Fibroblast of pulmonary artery (primary cell): ENCODE measurements around the gene DFFA.
A peak's percentile ranks its signal among the peaks of the same experiment; 100 is the strongest.
"Not testable (repeated sequence)": the region's sequence is repeated elsewhere in the genome, so short reads cannot be mapped to it uniquely, and the experiment has no call there.

Experiments
- DNase-seq: peaks from one replicate; pipeline ENCODE4 v3.0.0-alpha.2; 2010; ENCODE audit warnings: low read depth
- H3K4me3 ChIP-seq: replicated peaks from 2 replicates; pipeline ENCODE4 v1.5.1; 2011; ENCODE audit warnings: low read depth, mild to moderate bottlenecking, control low read depth, low read length, moderate library complexity
- CTCF ChIP-seq: IDR thresholded peaks from 2 replicates; pipeline ENCODE4 v1.5.1; 2011; ENCODE audit warnings: mild to moderate bottlenecking, control low read depth, low read length, inconsistent platforms; ENCODE audit errors: missing control alignments

Gene DFFA

GRCh38 chr1:10429868-10430215, 42.5 kb downstream of the DFFA start:
- TF ChIP-seq CTCF = no peak
- DNase-seq = peak; percentile 42
- H3K4me3 ChIP-seq = peak overlapping the region; percentile 85

- TF ChIP-seq CTCF = no peak
- no peak overlapping the region for H3K4me3 ChIP-seq
- DNase-seq = no peak
These were observed 43.3 kb downstream of the DFFA start for GRCh38 chr1:10428984-10429383.

- not testable (repeated sequence) for H3K4me3 ChIP-seq, DNase-seq
These were observed 45.8 kb downstream of the DFFA start for GRCh38 chr1:10426535-10426848.

- not testable (repeated sequence) for DNase-seq, H3K4me3 ChIP-seq
These were observed 46.3 kb downstream of the DFFA start for GRCh38 chr1:10425826-10426534.

GRCh38 chr1:10424651-10425050, 47.7 kb downstream of the DFFA start:
- DNase-seq = no peak
- no peak overlapping the region for H3K4me3 ChIP-seq
- no peak for TF ChIP-seq CTCF

- TF ChIP-seq CTCF = peak; percentile 3
- DNase-seq = peak; percentile 72
- H3K4me3 ChIP-seq = no peak overlapping the region
These were observed 48.3 kb downstream of the DFFA start for GRCh38 chr1:10424034-10424433.

- no peak for DNase-seq
- TF ChIP-seq CTCF = no peak
These were observed 50.7 kb downstream of the DFFA start for GRCh38 chr1:10421637-10422036.

GRCh38 chr1:10419351-10419750, 53.0 kb downstream of the DFFA start:
- no peak overlapping the region for H3K4me3 ChIP-seq
- no peak for DNase-seq
- no peak for TF ChIP-seq CTCF

More at GRCh38 chr1:10421637-10422036, 50.7 kb downstream of the DFFA start:
- no peak overlapping the region for H3K4me3 ChIP-seq

- DNase-seq, H3K4me3 ChIP-seq: not testable (repeated sequence)
These were observed 53.6 kb downstream of the DFFA start for GRCh38 chr1:10418741-10419140.

- not testable (repeated sequence) for DNase-seq, H3K4me3 ChIP-seq
These were observed 56.4 kb downstream of the DFFA start for GRCh38 chr1:10415967-10416366.
